Sigmoid colon (tissue), 4 donors: ENCODE measurements around the gene BBS1.

ENCODE experiments used
- EP300 ChIP-seq, 4 donors: sonication (generic); formaldehyde crosslinking; IDR thresholded peaks; one replicate each; pipeline ENCODE4 v1.6.1; 2017; ENCODE audit warnings: antibody characterized with exemption in 4 of 4
- POLR2A ChIP-seq, 2 donors: fragments of 450-650 bp; IDR thresholded peaks; one replicate each; pipeline ENCODE4 v1.6.1; 2016; ENCODE audit warnings: antibody characterized with exemption in 2 of 2, mild to moderate bottlenecking in 2 of 2, moderate library complexity in 2 of 2
- POLR2AphosphoS5 ChIP-seq, 4 donors: sonication (generic); formaldehyde crosslinking; IDR thresholded peaks; one replicate each; pipeline ENCODE4 v1.6.1; 2017; ENCODE audit warnings: antibody characterized with exemption in 4 of 4
- TF ChIP-seq, protein P1 (sequence below), 4 experiments: fragments of 450-650 bp in 3 of 4; fragments of 200-600 bp in 1 of 4; IDR thresholded peaks; one replicate each; pipeline ENCODE4 v1.5.1; 2016 to 2019; ENCODE audit warnings: antibody characterized with exemption in 4 of 4, mild to moderate bottlenecking in 3 of 4, moderate library complexity in 2 of 4

DNA sequence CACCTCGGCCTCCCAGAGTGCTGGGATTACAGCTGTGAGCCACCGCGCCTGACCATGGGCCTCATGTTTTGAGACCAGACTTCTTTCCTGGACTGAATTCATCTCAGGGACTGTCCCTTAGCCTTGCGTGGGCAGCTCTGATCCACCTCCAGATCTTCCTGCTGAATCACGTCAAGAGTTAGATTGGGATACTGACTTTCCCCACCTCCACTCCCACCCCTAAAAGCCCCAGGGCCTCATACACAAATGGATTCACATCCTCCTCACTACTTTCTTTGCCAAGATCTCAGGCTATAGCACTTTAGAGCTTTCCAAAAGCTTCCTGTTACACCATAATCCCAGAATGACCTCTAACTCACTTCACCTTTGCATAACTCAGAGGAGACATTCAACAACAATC lies 70.4 kb downstream of the BBS1 start:
- TF ChIP-seq, protein P1, sequence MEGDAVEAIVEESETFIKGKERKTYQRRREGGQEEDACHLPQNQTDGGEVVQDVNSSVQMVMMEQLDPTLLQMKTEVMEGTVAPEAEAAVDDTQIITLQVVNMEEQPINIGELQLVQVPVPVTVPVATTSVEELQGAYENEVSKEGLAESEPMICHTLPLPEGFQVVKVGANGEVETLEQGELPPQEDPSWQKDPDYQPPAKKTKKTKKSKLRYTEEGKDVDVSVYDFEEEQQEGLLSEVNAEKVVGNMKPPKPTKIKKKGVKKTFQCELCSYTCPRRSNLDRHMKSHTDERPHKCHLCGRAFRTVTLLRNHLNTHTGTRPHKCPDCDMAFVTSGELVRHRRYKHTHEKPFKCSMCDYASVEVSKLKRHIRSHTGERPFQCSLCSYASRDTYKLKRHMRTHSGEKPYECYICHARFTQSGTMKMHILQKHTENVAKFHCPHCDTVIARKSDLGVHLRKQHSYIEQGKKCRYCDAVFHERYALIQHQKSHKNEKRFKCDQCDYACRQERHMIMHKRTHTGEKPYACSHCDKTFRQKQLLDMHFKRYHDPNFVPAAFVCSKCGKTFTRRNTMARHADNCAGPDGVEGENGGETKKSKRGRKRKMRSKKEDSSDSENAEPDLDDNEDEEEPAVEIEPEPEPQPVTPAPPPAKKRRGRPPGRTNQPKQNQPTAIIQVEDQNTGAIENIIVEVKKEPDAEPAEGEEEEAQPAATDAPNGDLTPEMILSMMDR (IDR thresholded peaks at IDR 0.05): no peak
- TF ChIP-seq POLR2AphosphoS5 (IDR thresholded peaks at IDR 0.05): no peak
- TF ChIP-seq EP300 (IDR thresholded peaks at IDR 0.05): no peak
- no peak for TF ChIP-seq POLR2A (IDR thresholded peaks at IDR 0.05)
